Measurements from ENCODE around the gene RNF150.

RNF150 gene

DNA sequence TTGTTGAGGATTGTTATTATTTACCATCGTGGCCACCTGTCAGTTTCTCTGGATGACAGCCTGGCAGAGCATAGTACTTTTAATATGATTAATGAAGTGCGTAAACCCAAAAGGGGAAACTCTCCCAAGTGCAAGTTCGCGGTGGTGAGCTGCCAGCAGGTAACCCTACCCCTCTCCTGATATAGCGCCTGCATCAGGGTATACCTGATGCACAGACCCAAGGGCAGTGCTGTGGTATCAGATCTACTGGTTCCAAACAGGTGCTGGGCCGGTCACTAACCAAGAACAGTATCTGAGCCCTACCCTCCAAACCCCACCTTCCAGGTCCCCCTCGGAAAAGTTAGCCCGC is 1.6 kb downstream of the RNF150 start:
- no peak for DNase-seq (ENCODE audit: low read depth)

DNA sequence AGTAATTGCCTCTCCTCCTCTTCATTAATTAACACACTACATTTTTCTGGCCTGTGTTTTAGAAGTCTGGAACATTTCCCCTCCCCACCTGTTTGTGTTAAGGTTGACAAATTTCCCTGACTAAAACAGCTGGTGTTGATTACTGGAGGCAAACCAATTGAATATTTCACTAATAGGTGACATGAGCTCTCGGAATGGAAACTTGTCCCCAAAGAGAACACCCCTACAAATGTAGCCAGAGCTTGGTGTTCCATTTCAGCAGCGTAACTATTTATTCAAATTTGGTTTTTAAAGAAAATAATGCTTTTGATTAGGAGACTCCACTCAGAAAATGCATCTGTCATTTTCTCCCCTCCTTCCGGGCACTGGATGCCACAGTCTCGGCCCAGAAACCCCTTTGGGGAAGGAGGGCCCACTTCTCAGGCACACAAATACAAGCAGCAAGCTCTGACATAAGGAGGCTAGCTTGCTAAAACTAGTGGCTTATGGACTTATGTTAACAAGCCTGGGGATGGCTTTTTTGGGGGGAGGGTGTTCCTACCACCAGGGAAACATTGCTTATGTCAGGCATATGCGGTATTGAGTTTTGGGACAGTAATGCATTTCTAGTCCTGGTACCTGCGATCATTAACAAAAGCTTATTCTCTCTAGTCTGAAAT is 2.2 kb downstream of the RNF150 start:
- DNase-seq (ENCODE audit: low read depth), result no peak

DNA sequence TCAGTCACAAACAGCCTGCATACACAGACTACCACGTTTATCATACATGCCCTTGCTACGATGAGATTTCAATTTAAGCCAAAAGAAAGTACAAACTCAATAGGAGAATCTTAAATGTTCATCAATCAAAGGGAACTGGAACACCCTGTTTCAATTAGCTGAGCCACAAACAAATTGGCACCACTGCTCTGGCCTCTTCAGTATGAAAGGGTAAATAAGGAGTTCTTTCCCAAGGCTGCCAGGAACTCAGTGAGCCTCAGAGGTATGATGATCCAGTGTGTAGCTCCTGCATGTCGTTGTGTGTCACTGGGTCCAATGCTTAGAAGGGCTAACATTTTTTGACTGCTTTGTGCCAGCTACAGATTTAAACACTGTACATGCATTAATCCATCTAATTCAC is 5.4 kb downstream of the RNF150 start:
- no peak for DNase-seq (ENCODE audit: low read depth)

DNA sequence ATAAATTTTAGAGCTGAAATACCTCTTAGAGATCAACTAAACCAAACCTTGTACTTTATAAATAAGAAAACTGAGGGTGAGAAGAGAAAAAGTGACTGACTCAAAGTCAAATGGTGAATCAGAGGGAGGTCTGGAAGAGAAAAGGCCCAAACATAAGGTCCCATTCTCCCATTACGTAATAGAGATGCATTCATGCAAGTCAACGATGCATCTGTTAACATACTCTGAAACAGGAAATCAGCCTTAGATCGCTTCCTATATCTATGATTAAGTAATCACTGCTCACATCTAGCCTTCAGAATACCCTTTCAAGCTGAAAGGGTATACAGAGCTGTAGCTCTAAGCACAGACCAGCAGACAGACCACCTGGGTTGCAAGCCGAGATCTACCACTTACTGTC is 6.5 kb downstream of the RNF150 start:
- DNase-seq (ENCODE audit: low read depth), result no peak

DNA sequence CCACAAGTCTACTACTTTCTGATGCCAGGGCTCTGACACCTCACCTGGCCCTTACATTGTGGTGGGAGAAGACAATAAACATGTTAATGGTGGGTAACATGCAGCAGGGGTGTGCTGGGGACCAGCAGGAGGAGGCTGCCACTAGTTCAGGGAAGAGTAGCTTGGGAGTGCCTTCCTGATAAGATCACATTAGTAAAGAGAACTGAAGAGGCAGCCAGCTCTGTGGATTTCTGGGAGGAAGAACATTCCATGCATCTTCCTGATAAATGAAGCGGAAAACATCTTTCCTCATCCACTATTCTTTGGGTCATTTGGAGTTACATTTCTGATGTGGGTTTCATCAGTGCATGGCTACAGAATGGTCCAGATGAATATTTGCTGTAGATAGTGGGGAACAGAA is 9.0 kb downstream of the RNF150 start:
- no peak for DNase-seq (ENCODE audit: low read depth)

GRCh38 chr4:141121768-141122454 is 11.4 kb downstream of the RNF150 start:
- DNase-seq (ENCODE audit: low read depth), result no peak

GRCh38 chr4:141121101-141121500 is 12.2 kb downstream of the RNF150 start:
- DNase-seq (ENCODE audit: low read depth), result no peak

DNA sequence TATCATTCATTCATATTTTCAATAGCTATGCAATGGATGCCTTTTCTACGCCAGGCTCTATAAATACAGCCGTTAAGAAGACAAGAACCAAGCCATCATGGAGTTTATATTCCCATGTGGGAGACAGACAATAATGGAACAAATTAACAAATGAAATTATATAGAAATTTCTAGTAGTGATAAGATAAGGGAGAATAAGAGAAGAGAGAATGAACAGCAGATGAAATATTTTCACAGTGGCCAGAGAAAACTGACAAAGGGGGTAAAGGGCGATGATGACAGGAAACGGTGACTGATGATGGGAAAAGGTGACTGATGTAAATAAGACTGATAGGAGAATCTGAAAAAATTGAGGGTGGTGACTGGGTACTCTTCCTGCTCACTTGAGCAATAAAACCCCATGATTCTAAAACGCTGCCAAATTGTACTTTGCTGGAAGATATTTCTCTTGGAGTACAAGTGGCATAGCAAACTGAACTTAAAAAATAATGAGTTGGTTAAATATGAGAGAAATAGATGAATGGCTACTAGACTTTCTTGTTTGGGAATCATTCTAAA is 13.2 kb downstream of the RNF150 start:
- DNase-seq (ENCODE audit: low read depth), result no peak

DNA sequence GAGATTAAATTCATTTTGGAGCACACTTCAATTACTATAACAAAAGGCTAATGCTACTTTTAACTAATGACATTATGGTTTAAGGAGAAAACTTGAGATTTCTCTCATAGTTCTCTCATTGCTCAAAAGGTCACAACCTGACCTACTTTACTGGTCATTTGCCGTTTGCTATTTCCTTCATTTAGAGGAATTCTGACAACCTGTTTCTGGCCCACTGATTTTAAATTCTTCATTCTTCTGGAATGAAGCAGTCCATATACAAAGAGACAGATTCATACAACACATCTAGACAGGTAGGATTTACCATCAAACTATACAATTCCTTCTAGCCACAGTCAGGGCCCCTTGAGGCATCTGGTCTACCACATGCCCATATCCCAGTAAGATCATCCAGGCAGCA is 14.2 kb downstream of the RNF150 start:
- no peak for DNase-seq (ENCODE audit: low read depth)

DNA sequence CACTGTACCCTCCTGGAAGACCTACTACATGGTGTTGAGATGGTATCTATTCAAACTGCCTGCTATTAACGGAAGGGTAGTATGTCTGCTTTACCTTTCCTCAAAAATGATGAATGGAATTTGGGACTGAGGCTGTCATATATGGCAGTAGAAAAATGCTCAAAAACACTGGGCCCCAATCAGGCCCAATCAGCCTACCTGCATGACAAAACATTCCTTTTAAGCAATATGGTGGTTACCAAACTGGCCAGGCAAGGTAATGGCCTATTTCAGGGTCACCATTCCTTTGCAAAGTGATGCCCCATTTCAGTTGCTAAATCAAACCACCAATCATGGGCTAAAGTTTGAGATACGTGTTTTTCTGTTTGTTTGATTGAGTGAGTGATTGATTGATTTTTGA is 14.9 kb downstream of the RNF150 start:
- DNase-seq (ENCODE audit: low read depth), result no peak

GRCh38 chr4:141117935-141118334 is 15.3 kb downstream of the RNF150 start:
- DNase-seq (ENCODE audit: low read depth), result no peak

- DNase-seq (ENCODE audit: low read depth), result no peak
Observed at GRCh38 chr4:141109983-141110382, 23.3 kb downstream of the RNF150 start.

DNA sequence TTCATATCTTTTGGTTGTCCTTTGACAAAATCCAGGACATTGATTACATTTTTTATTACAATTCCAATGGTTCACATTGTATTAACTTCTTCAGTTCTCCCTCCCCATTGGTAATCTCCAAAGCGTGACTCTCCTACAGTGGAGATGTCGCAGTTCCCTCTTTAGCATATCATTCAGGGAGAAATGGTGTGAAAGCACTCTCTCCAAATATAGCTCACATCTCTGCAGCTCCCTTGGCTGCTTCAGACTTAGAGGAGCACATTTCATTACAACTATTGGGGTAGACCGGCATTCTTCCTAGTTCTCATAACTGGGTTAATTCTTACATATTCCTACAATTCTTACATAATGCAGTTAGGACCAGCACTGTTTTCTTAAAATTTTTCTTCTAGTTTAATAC is 25.3 kb downstream of the RNF150 start:
- DNase-seq (ENCODE audit: low read depth), result no peak

DNA sequence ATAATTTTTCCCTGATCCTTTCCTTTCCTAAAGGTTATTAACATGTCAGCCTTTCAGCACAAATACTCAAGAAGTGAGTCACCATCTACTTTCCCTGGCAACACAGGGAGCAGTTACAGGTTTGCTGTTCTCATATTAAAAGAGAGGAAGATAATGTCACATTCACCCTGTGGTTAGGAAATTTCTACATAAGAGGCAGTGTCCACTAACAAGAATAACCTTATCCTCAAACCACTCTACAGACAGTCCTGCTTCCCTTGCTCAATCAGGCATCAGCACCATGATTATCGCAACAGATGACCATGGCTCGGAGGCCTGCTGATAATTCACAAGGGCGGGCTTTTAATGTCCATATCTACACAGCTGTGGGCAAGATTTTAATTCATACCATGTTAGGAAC is 30.9 kb downstream of the RNF150 start:
- no peak for DNase-seq (ENCODE audit: low read depth)

DNA sequence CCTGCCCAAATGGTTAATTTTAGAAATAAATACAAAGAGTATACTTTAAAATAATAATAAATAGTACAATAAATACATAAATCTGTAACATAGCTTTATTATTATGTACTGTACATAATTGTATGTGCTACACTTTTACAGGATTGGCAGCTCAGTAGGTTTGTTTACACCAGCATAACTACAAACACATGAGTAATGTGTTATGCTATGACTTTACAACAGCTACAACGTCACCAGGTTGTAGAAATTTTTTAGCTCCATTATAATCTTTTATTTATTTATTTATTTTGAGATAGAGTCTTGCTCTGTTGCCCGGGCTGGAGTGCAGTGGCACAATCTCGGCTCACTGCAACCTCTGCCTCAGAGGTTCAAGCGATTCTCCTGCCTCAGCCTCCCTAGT is 31.8 kb downstream of the RNF150 start:
- DNase-seq (ENCODE audit: low read depth), result no peak

DNA sequence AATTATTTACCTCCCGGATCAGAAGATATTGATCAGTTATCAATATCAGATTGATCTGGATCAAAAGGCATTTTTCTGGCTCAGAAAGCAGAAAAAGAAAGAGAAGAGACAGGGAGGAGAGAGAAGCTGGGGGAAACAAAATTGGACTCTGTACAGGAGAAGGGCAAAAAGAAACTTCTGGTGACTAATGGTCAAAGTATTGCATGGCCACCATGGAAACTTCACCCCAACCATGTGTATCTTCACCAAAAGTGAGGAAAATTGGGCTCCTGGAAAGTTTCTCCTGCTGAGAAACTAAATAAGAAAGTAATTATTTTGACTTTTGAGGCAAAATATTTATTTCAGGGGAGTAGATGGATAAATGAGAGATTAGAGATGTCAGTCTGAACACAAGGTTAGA is 33.9 kb downstream of the RNF150 start:
- no peak for DNase-seq (ENCODE audit: low read depth)

DNA sequence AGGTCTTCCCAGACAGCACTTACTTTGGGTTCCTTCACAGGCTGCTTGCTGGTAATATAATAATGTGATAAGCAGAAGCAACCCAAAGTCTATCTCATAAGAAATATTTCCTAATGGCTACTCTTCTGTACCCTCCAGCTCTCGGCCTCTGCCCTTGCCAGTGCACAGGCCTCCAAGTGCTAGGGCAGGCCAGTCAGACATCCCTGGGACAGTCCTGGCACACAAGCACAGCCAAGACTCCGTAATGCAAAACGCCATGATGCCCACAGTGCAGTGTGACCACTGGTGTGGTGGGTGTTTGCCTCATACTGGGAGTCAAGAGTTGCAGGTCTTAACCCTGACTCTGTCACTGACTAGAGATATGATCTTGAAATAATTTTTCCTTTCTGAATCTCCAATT is 35.1 kb downstream of the RNF150 start:
- no peak for DNase-seq (ENCODE audit: low read depth)

- DNase-seq (ENCODE audit: low read depth), result no peak
Observed at GRCh38 chr4:141090473-141090872, 42.8 kb downstream of the RNF150 start.

DNA sequence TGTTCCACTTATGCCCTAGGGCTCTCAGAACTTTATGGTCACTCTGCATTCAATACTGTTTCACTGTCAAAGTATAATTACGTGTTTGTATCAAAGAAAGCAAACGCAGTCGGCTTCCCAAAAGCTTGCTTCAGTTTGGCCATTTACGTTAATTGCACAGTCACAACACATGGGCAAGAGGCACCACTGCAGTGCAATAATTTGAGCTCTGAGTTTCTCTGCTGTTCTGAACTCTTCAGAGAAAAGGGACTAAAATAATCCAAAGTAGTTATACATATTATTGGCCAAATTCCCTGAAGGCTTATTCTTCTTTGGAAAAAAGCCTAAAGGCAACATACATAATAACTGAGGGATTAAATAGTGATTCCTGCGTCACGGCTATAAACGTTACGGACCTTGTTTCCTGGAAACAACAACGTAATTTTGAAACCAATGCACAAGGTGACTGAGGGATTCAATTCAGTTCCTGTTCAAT is 51.3 kb downstream of the RNF150 start:
- no peak for DNase-seq (ENCODE audit: low read depth)

GRCh38 chr4:141080668-141081067 is 52.6 kb downstream of the RNF150 start:
- no peak for DNase-seq (ENCODE audit: low read depth)

DNA sequence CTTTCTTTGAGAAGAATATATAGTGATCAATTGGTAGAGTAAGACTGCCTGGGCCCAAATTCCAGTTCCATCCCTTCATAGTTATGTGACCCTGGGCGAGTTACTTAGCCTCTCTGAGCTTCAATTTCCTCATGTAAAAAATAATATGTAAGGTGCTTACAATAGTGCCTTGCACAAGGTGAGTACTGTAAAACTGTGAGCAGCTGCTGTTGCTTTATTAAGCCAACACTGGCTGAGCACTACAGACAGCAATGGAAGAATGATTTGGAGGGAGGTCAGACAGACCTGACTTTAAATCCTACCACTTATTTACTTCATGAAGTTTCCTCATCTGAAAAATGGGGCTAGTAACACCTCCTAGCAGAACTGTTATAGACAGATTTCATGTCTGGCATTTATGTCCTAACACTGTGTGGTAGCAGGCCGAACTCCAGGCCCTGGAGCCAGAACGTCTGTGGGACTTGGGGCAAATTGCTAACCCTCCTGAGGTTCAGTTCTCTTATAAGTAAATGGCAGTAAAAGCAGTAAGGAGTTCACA is 53.8 kb downstream of the RNF150 start:
- no peak for DNase-seq (ENCODE audit: low read depth)

DNA sequence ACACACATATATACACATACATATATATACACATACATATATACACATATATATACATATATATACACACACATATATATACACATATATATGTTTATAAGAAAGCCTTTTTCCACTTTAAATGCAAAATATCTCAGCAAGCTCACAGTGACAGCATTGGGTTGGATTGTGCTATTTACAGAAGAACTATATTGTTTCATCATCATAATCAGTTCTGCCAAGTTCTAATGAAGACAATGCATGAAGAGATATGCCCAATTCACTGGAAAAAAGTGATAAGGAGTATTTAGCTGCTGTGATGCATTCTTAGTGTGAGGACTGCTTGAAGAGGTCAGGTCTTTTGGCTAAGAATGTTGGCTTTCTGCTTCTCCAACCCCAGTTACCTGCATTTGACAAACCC is 54.4 kb downstream of the RNF150 start:
- DNase-seq (ENCODE audit: low read depth), result no peak

DNA sequence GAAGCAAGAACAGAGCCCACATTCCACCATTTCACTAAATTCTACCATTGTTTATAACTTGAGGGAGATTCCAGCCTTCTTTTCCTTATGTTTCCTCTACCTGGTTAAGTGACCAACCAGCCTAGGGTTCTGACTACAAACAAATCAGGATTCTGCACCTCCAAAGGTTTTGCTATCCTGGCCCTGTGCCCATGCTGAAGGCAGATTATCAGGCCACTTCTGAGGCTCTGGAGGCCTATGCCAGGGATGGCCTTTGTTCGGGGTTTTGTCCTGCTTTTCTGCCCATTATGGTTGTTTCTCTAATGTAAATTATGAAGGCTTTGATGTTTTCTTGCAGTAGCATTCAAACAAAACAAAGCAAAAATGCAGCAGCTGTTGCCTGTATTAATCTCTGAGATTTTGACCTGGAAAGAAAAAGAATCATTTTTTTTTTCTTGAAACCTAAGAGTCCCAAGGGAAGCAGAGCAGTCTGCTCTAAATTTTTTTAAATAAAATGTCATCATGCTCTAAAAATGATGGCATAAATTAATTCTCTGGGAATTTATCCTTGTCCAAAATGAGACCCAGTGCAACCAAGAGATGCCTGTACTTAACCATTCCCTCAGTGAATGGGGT is 55.6 kb downstream of the RNF150 start:
- DNase-seq (ENCODE audit: low read depth), result no peak
